ENCODE results near the gene DENND2D. TPM values are rescaled to one million over a fixed set of nuclear protein-coding genes. Genes with fewer than 3 reads are reported as not detected.

The DENND2D gene
- total and polyA plus RNA-seq, 2 donors from 2014 or later, result 45.3 to 81.0 TPM

GRCh38 chr1:111193712-111194480 lies 6.5 kb downstream of the DENND2D start:
- Histone ChIP-seq H3K36me3 (ENCODE audit: control insufficient read depth in 2 of 3, insufficient read depth in 3 of 3, low read length in 3 of 3) (peaks cover 0 to 11% (median 11%) of the 10 kb centered on the region in 3 donors), H3K27me3 (ENCODE audit: control insufficient read depth, insufficient read depth, low read length) (no peaks in the 10 kb centered on the region), H3K9me3 (ENCODE audit: control insufficient read depth in 2 of 3, insufficient read depth in 1 of 3, low read length in 3 of 3) (no peaks in the 10 kb centered on the region), H3K4me3 (ENCODE audit: low read length in 3 of 3) (no peak overlapping the region), H3K4me1 (ENCODE audit: control insufficient read depth in 2 of 3, insufficient read depth in 2 of 3, low read depth in 1 of 3, low read length in 3 of 3) (peaks cover 0 to 26% (median 21%) of the 10 kb centered on the region in 3 donors), H3K9ac (ENCODE audit: low read length in 3 of 3) (no peak overlapping the region), H3K27ac (ENCODE audit: low read depth in 2 of 2, low read length in 2 of 2) (peak overlapping the region; percentile 62 to 74)
- intact Hi-C loops (cut with DNase I), result no loop called here
- no peak for TF ChIP-seq CTCF (IDR thresholded peaks at IDR 0.05; ENCODE audit: borderline replicate concordance, extremely low read depth, insufficient read depth)
- FAIRE-seq (no peak), DNase-seq (no peak)

- Histone ChIP-seq H3K27me3 (ENCODE audit: control insufficient read depth, insufficient read depth, low read length) (no peaks in the 10 kb centered on the region), H3K36me3 (ENCODE audit: control insufficient read depth in 2 of 3, insufficient read depth in 3 of 3, low read length in 3 of 3) (peaks cover 0 to 21% (median 11%) of the 10 kb centered on the region in 3 donors), H3K9ac (ENCODE audit: low read length in 3 of 3) (no peak overlapping the region), H3K27ac (ENCODE audit: low read depth in 2 of 2, low read length in 2 of 2) (peak overlapping the region; percentile 59 to 74), H3K9me3 (ENCODE audit: control insufficient read depth in 2 of 3, insufficient read depth in 1 of 3, low read length in 3 of 3) (no peaks in the 10 kb centered on the region), H3K4me3 (ENCODE audit: low read length in 3 of 3) (no peak overlapping the region), H3K4me1 (ENCODE audit: control insufficient read depth in 2 of 3, insufficient read depth in 2 of 3, low read depth in 1 of 3, low read length in 3 of 3) (peaks cover 0 to 26% (median 21%) of the 10 kb centered on the region in 3 donors)
- TF ChIP-seq CTCF (IDR thresholded peaks at IDR 0.05; ENCODE audit: borderline replicate concordance, extremely low read depth, insufficient read depth), result no peak
- DNase-seq, result peak in 1 of 5 donors; percentile 10
- no peak for FAIRE-seq
- intact Hi-C loops (cut with DNase I), result no loop called here
Observed at GRCh38 chr1:111192658-111193519, 7.6 kb downstream of the DENND2D start.

- intact Hi-C loops (cut with DNase I), result no loop called here
- Histone ChIP-seq H3K9me3 (ENCODE audit: control insufficient read depth in 2 of 3, insufficient read depth in 1 of 3, low read length in 3 of 3) (no peaks in the 10 kb centered on the region), H3K27me3 (ENCODE audit: control insufficient read depth, insufficient read depth, low read length) (no peaks in the 10 kb centered on the region), H3K4me3 (ENCODE audit: low read length in 3 of 3) (no peak overlapping the region), H3K36me3 (ENCODE audit: control insufficient read depth in 2 of 3, insufficient read depth in 3 of 3, low read length in 3 of 3) (peaks cover 0 to 29% (median 12%) of the 10 kb centered on the region in 3 donors), H3K9ac (ENCODE audit: low read length in 3 of 3) (no peak overlapping the region), H3K4me1 (ENCODE audit: control insufficient read depth in 2 of 3, insufficient read depth in 2 of 3, low read depth in 1 of 3, low read length in 3 of 3) (peaks cover 0 to 26% (median 21%) of the 10 kb centered on the region in 3 donors), H3K27ac (ENCODE audit: low read depth in 2 of 2, low read length in 2 of 2) (peak overlapping the region in 1 of 2 donors; percentile 18)
- no peak for DNase-seq
- FAIRE-seq, result no peak
- TF ChIP-seq CTCF (IDR thresholded peaks at IDR 0.05; ENCODE audit: borderline replicate concordance, extremely low read depth, insufficient read depth), result no peak
Observed at GRCh38 chr1:111192074-111192473, 8.4 kb downstream of the DENND2D start.

Measured in kidney (tissue), 14 donors.